ENCODE data around the gene KCNQ1OT1. TPM values are rescaled to one million over a fixed set of nuclear protein-coding genes. Genes with fewer than 3 reads are reported as not detected.

KCNQ1OT1 gene
- 2.3 TPM in 2 replicates for total RNA-seq (ENCODE audit: low replicate concordance)

DNA sequence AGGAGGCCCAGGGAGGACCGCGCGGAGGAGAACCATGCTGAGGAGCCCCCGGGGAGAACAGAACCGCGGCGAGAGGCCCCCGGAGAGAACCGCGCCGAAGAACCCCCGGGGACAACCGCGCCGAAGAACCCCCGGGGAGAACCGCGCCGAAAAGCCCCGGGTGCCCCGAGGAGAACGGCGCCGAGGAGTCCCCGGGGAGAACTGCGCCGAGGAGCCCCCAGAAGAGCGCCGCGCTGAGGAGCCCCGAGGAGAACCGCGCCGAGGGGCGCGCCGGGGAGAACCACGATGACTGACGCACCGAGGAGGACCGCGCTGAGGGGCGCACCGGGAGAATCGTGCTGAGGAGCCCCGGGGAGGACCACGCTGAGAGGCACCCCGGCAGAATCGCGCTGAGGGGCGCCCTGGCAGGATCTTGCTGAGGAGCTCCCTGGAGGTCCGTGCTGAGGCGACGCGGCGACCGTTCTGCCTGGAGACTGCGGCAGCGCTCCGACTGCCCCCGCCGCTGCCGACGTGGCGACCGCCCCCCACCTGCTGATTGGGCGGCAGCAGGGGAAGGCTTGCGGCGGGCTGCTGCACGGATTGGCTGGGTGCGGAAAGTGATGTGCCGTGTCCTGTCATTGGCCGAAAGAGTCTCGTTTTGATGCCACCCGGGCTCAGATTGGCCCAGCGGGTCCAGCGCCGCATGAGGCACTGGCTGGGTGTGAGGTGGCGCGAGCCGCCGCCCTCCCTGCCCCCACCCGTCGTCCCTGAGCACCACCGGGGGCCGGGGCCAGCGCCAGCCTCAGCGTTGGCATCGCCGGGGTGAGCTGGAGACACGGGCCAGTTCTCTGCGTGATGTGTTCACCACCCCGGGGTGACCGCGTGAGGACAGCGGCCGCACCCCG, at the start of gene KCNQ1OT1:
Gene KCNQ1OT1 (minus strand): TSS at position 464 of the 884 bp plus-strand sequence.
- peak within 1 kb of the TSS; percentile 94 for H3K4me3 Mint-ChIP-seq

DNA sequence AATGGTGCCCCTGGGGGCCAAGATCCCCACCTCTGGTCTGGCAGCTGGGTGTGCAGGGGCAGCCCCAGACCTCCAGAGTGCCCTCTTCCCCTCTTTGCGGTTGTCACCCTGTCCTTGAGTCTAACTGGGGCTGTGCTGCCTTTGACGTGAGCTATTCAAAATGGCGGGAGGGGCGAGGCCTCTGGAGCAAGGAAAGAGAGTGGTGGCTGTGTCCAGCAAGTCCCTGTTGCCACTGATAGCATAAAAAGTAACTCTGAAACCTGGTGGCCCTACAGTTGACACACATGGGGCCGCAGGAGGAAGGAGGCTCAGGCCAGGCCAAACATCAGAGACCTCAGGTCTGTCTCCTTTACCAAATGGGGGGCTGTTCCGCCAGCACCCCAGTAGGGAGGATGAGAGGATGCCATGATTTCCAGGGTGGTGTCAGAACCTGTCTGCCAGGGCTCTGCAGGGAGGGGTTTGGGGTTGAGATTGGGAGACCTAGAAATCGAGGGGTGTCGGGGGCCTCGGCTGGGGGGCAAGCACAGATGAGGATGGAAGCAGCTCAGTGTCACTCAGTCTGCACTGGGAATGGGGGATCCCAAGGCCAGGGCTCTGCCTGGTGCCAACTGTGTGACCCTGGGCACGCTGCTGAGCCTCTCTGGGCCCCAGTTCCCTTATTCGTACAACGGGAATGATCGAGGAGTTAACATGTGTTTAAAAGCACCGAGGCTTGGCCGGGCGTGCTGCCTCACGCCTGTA, 49.2 kb upstream of the KCNQ1OT1 start:
- peaks cover 17% of the 10 kb centered on the region for H3K4me1 ChIP-seq
- Mint-ChIP-seq H3K27ac (peak overlapping the region; percentile 50), H3K4me1 (peaks cover 27% of the 10 kb centered on the region), H3K4me3 (no peak overlapping the region), H3K27me3 (ENCODE audit: insufficient read depth, low read depth) (peaks cover 19% of the 10 kb centered on the region), H3K36me3 (no peaks in the 10 kb centered on the region), H3K9me3 (peaks cover 6% of the 10 kb centered on the region)
- H3K9me3 ChIP-seq (ENCODE audit: low read depth) = no peaks in the 10 kb centered on the region
- no peak overlapping the region for H3K27ac ChIP-seq
- H3K79me2 ChIP-seq (ENCODE audit: low read depth) = no peaks in the 10 kb centered on the region
- no peak overlapping the region for H2AFZ ChIP-seq (replicated peaks)
- H3K27me3 ChIP-seq = peaks cover 25% of the 10 kb centered on the region
- no peak overlapping the region for H3K4me3 ChIP-seq
- H3K4me2 ChIP-seq = no peak overlapping the region
- TF ChIP-seq EZH2 (IDR thresholded peaks at IDR 0.05) (no peak), EZH2phosphoT487 (IDR thresholded peaks at IDR 0.05) (no peak)
- TF ChIP-seq, protein P1, sequence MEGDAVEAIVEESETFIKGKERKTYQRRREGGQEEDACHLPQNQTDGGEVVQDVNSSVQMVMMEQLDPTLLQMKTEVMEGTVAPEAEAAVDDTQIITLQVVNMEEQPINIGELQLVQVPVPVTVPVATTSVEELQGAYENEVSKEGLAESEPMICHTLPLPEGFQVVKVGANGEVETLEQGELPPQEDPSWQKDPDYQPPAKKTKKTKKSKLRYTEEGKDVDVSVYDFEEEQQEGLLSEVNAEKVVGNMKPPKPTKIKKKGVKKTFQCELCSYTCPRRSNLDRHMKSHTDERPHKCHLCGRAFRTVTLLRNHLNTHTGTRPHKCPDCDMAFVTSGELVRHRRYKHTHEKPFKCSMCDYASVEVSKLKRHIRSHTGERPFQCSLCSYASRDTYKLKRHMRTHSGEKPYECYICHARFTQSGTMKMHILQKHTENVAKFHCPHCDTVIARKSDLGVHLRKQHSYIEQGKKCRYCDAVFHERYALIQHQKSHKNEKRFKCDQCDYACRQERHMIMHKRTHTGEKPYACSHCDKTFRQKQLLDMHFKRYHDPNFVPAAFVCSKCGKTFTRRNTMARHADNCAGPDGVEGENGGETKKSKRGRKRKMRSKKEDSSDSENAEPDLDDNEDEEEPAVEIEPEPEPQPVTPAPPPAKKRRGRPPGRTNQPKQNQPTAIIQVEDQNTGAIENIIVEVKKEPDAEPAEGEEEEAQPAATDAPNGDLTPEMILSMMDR (IDR thresholded peaks at IDR 0.05) = no peak
- no peaks in the 10 kb centered on the region for H3K36me3 ChIP-seq
- no peak for DNase-seq (ENCODE audit: low spot score)
- H4K20me1 ChIP-seq (ENCODE audit: low read depth) = no peaks in the 10 kb centered on the region
- H3K9ac ChIP-seq = no peak overlapping the region
- H3F3A ChIP-seq (ENCODE audit: low read depth) = peaks cover 7% of the 10 kb centered on the region

More for the DNA sequence above, at the start of gene KCNQ1OT1:
- Mint-ChIP-seq H3K27me3 (ENCODE audit: insufficient read depth, low read depth) (peaks cover 24% of the 10 kb centered on the region), H3K4me1 (peaks cover 63% of the 10 kb centered on the region), H3K9me3 (peaks cover 13% of the 10 kb centered on the region), H3K27ac (peak within 1 kb of the TSS; percentile 93), H3K36me3 (peaks cover 2% of the 10 kb centered on the region)
- H3K9ac ChIP-seq = peak within 1 kb of the TSS; percentile 61
- H3K36me3 ChIP-seq = no peaks in the 10 kb centered on the region
- H3K27me3 ChIP-seq = peaks cover 65% of the 10 kb centered on the region
- peaks cover 21% of the 10 kb centered on the region for H3F3A ChIP-seq (ENCODE audit: low read depth)
- H3K9me3 ChIP-seq (ENCODE audit: low read depth) = no peaks in the 10 kb centered on the region
- no peak within 1 kb of the TSS for H3K27ac ChIP-seq
- DNase-seq (ENCODE audit: low spot score) = peak; percentile 92
- peak within 1 kb of the TSS; percentile 81 for H3K4me2 ChIP-seq
- peaks cover 25% of the 10 kb centered on the region for H3K4me1 ChIP-seq
- TF ChIP-seq EZH2 (IDR thresholded peaks at IDR 0.05) = no peak
- TF ChIP-seq EZH2phosphoT487 (IDR thresholded peaks at IDR 0.05) = no peak
- TF ChIP-seq, protein P1 (IDR thresholded peaks at IDR 0.05) = no peak
- H3K79me2 ChIP-seq (ENCODE audit: low read depth) = peaks cover 38% of the 10 kb centered on the region
- H2AFZ ChIP-seq (replicated peaks) = no peak within 1 kb of the TSS
- peaks cover 41% of the 10 kb centered on the region for H4K20me1 ChIP-seq (ENCODE audit: low read depth)
- H3K4me3 ChIP-seq = peak within 1 kb of the TSS; percentile 62

DNA sequence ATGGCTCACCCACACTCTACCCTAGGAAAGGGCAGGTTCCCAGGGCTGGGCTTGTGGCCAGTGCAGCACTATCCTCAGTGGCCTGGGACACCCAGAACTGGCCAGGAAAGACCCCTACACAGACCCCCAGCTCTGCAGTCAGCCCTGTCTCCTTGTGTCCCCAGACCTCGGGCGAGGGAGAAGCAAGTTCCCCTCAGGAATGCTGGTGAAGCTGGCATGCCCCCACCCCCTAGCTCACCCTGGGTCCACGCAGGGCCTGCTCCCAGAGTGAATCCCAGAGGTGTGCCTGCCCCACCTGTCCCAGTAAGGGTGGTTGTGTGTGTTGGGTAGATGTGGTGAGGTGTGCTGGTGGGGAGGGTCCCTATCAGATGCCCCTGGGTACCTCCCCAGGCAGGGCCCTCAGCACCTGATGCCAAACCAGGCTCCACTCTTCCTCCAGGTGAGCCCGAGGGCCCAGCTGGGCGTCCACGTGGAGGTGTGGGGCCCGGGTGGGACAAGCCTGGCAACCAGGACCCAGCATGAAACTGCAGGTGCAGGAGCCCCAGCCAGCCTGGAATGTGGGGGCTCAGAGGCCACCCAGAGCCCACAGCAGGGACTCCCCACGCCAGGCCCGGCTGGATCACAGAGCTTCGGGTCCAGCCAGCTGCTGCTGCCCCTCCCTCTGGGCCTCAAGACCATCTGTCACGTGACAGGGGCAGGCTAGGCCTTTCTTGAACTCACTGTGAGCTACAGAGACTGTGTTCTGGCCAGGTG, 48.4 kb upstream of the KCNQ1OT1 start:
- no peak overlapping the region for H3K9ac ChIP-seq
- no peaks in the 10 kb centered on the region for H4K20me1 ChIP-seq (ENCODE audit: low read depth)
- no peak overlapping the region for H3K27ac ChIP-seq
- peaks cover 25% of the 10 kb centered on the region for H3K27me3 ChIP-seq
- H2AFZ ChIP-seq (replicated peaks) = no peak overlapping the region
- no peaks in the 10 kb centered on the region for H3K36me3 ChIP-seq
- H3K79me2 ChIP-seq (ENCODE audit: low read depth) = no peaks in the 10 kb centered on the region
- peaks cover 7% of the 10 kb centered on the region for H3F3A ChIP-seq (ENCODE audit: low read depth)
- H3K27me3 Mint-ChIP-seq (ENCODE audit: insufficient read depth, low read depth) = peaks cover 16% of the 10 kb centered on the region
- H3K27ac Mint-ChIP-seq = no peak overlapping the region
- peaks cover 3% of the 10 kb centered on the region for H3K9me3 Mint-ChIP-seq
- peaks cover 17% of the 10 kb centered on the region for H3K4me1 ChIP-seq
- no peak overlapping the region for H3K4me2 ChIP-seq
- no peak for TF ChIP-seq EZH2phosphoT487 (IDR thresholded peaks at IDR 0.05)
- TF ChIP-seq, protein P1 (IDR thresholded peaks at IDR 0.05) = no peak
- TF ChIP-seq EZH2 (IDR thresholded peaks at IDR 0.05) = no peak
- H3K4me3 Mint-ChIP-seq = no peak overlapping the region
- H3K36me3 Mint-ChIP-seq = no peaks in the 10 kb centered on the region
- no peak overlapping the region for H3K4me3 ChIP-seq
- no peaks in the 10 kb centered on the region for H3K9me3 ChIP-seq (ENCODE audit: low read depth)
- no peak for DNase-seq (ENCODE audit: low spot score)
- H3K4me1 Mint-ChIP-seq = peaks cover 24% of the 10 kb centered on the region
